ENCODE results near the gene SAMM50. TPM values are rescaled to one million over a fixed set of nuclear protein-coding genes. Genes with fewer than 3 reads are reported as not detected.

The SAMM50 gene
- total and polyA plus RNA-seq, 2 donors, result 27.5 to 34.3 TPM

DNA sequence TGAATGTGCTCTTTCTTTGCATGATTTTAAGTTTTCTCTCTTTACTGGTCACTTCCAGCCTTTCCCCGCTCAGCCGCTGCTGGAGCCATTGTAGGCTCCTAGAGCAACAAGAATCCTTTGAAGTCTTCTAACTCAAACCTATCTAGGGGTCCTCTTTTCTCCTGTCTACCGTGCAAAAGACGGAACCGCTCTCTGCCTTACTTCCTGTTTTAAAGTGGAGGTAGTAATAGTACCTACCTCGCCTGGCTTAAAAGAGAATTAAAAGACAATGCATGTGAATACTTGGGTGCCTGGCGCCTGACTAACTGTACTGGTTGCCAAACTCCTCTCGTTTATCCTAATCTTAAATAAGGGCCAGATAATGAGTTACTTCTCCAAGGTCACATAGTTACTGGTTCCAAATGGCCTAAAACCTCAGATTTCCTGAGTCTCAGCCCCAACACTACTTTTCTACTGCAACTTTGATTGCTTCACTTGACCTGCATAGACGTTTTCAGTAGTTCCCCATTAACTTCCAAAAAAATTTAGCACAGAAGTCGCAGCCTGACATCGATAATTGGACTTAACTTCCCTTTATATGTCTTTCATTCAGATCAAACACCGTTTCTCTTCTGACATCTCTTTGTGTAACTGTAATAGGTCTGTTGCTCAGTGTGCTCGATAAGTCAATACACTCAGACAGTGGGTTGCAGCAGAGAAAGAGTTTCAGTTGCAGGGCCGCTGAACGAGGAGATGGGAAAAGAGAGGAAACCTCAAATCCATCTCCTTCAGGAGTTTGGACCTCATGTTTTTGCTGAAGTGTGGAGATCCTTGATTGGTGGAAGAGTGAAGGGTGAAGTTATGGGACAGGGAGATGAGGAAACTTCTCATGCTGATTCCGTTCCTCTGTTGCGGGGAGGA lies 891 bp downstream of the SAMM50 start:
- WGBS, result 39% methylated on average over 17 of the region's 17 CpGs
- no peaks in the 10 kb centered on the region for H3K36me3 ChIP-seq (ENCODE audit: insufficient read depth)
- H3K27ac ChIP-seq (ENCODE audit: low read depth), result no peak overlapping the region
- peaks cover 4% of the 10 kb centered on the region for H3K4me1 ChIP-seq (ENCODE audit: insufficient read depth)
- peak overlapping the region; percentile 82 for H3K4me3 ChIP-seq (ENCODE audit: low read depth, low read length)
- DNase-seq (ENCODE audit: extremely low spot score), result no peak

DNA sequence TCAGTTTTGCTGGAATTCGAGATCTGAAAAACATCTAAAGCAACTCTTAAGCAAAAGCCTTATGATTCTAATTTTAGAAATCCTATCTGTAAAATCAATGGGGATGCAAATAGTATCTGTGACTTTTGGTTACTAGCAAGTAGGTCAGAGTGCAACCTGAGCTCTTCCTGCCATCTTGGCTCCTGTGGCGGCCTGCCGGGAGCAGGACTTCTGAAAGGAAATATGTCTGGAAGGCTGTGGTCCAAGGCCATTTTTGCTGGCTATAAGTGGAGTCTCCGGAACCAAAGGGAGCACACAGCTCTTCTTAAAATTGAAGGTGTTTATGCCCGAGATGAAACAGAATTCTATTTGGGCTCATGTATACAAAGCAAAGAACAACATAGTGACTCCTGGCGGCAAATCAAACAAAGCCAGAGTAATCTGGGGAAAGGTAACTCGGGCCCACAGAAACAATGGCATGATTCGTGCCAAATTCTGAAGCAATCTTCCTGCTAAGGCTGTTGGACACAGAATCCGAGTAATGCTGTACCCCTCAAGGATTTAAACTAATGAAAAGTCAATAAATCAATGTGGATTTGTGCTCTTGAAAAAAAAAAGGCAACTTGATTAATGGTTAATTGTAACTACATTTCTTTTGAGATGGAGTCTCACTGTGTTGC lies 1.7 kb downstream of the SAMM50 start:
- Histone ChIP-seq H3K4me3 (ENCODE audit: low read depth, low read length) (no peak overlapping the region), H3K4me1 (ENCODE audit: insufficient read depth) (peaks cover 4% of the 10 kb centered on the region), H3K36me3 (ENCODE audit: insufficient read depth) (no peaks in the 10 kb centered on the region), H3K27ac (ENCODE audit: low read depth) (no peak overlapping the region)
- no peak for DNase-seq (ENCODE audit: extremely low spot score)
- 73% methylated on average over 9 of the region's 9 CpGs for WGBS

DNA sequence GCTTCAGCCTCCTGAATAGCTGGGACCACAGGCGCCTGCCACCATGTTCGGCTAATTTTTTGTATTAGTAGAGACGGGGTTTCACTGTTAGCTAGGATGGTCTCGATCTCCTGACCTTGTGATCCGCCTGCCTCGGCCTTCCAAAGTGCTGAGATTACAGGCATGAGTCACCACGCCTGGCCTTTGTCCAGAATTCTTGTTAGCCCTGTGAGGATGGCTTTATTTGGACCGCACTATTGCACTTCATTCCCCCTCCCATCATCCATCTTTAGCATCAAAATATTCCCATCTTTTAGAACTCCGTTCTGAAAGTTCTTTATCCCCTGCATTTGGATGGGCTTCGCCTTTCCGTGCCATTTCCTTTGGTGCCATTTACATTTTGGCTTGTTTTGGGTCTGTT lies 2.6 kb downstream of the SAMM50 start:
- Histone ChIP-seq H3K4me3 (ENCODE audit: low read depth, low read length) (no peak overlapping the region), H3K36me3 (ENCODE audit: insufficient read depth) (no peaks in the 10 kb centered on the region), H3K4me1 (ENCODE audit: insufficient read depth) (peaks cover 4% of the 10 kb centered on the region), H3K27ac (ENCODE audit: low read depth) (no peak overlapping the region)
- DNase-seq (ENCODE audit: extremely low spot score), result no peak
- 72% methylated on average over 11 of the region's 11 CpGs for WGBS

DNA sequence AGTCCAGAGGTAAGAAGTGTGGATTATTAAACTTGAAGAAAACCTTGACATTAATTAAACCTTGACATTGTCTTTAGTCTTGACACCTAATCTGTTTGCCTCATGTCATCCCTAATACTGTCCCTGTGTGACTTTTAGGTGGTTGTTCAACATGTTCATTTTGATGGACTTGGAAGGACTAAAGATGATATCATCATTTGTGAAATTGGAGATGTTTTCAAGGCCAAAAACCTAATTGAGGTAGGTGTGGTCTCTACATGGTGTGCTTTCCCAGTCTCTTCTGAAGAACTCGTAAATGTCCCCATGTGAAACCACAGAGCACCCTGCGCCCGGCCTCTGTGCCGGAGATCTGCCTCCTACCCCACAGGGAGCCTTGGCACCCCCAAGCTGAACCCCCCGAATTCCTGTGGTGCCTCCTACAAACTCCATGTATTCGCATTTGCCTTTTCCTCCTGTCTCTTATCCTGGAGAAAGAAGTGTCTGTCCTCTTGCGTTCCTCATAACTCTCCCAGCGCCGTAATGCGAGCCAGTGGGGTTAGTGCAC lies 9.1 kb downstream of the SAMM50 start:
- Histone ChIP-seq H3K4me3 (ENCODE audit: low read depth, low read length) (no peak overlapping the region), H3K36me3 (ENCODE audit: insufficient read depth) (peaks cover 2% of the 10 kb centered on the region), H3K27ac (ENCODE audit: low read depth) (no peak overlapping the region), H3K4me1 (ENCODE audit: insufficient read depth) (no peaks in the 10 kb centered on the region)
- 97% methylated on average over 10 of the region's 10 CpGs for WGBS
- no peak for DNase-seq (ENCODE audit: extremely low spot score)

DNA sequence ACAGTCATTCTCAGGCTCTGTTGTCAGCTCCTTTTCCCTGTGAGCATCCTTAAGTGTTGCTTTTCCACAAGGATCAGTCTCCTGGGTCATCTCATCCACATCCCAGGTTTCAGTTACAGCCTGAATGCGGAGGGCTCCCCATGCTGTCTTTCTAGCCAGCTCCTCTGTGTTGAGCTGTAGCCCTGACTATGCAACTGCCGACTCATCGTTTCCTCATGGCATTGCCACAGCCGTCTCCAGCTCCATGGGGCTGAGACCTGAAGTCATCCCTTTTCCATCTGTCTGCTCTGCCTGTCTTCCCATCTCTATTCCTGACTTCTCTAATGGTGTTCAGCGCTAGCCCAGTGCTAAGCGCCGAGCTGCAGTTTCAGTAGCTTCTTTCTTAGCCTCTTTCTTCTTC lies 11.8 kb downstream of the SAMM50 start:
- Histone ChIP-seq H3K27ac (ENCODE audit: low read depth) (no peak overlapping the region), H3K4me3 (ENCODE audit: low read depth, low read length) (no peak overlapping the region), H3K4me1 (ENCODE audit: insufficient read depth) (no peaks in the 10 kb centered on the region), H3K36me3 (ENCODE audit: insufficient read depth) (peaks cover 2% of the 10 kb centered on the region)
- 94% methylated on average over 7 of the region's 7 CpGs for WGBS
- DNase-seq (ENCODE audit: extremely low spot score), result no peak

DNA sequence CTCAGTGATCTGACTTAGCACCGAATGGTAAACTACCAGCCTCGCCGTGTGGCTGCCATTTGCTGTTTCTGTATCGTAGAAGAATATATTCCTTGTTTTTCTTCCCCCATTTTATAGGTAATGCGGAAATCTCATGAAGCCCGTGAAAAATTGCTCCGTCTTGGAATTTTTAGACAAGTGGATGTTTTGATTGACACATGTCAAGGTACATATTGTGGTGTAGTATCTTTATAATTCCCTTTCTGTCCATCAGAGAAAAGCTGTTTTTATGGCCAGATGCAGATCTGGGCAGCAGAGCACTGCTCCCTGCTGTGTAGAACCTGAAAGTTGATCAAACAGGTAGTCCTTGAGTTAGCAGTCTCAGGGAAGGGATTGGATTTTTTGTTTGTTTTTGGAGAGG lies 13.4 kb downstream of the SAMM50 start:
- peaks cover 5% of the 10 kb centered on the region for H3K36me3 ChIP-seq (ENCODE audit: insufficient read depth)
- 95% methylated on average over 7 of the region's 7 CpGs for WGBS
- no peak for DNase-seq (ENCODE audit: extremely low spot score)
- no peak overlapping the region for H3K27ac ChIP-seq (ENCODE audit: low read depth)
- H3K4me1 ChIP-seq (ENCODE audit: insufficient read depth), result no peaks in the 10 kb centered on the region
- H3K4me3 ChIP-seq (ENCODE audit: low read depth, low read length), result no peak overlapping the region

DNA sequence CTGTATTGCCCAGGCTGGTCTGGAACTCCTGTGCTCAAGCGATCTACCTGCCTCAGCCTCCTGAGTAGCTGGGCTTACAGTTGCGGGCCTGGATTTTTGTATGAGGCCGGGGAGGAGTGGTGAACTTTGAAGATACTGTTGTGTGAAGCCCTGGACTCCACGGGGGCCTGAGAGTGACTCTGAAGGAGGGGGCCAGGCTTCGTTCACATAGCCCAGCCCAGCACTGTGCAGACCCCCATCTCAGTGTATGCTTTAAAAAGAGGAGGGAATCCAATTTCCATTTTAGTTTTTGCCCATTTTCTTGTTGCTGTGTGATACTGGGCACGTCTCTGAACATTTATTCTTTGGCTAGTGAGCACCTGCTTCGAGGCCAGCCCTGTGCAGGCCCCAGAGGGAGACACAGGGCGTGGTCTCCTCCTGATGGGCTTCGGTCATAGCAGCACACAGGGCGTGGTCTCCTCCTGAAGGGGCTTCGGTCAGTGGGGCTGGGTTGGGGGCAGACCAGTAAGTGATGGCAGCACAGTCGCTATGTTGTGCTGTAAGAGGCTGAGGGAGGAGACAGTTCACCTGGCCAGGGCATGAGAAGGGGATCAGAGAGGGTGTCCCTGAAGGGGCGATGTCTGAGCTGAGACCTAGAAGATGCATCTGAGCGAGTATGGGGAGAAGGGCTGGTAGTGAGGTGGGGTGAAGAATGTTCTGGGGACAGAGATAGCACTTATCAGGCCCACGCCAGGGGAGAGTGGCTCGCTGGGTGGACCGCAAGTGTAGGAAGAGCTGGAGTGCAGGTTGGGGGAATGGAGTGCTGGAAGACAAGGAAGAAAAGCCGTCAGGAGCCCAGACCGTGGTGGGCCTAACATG lies 14.0 kb downstream of the SAMM50 start:
- Histone ChIP-seq H3K4me3 (ENCODE audit: low read depth, low read length) (no peak overlapping the region), H3K27ac (ENCODE audit: low read depth) (no peak overlapping the region), H3K36me3 (ENCODE audit: insufficient read depth) (peaks cover 5% of the 10 kb centered on the region), H3K4me1 (ENCODE audit: insufficient read depth) (no peaks in the 10 kb centered on the region)
- DNase-seq (ENCODE audit: extremely low spot score), result no peak
- WGBS, result 95% methylated on average over 19 of the region's 19 CpGs

DNA sequence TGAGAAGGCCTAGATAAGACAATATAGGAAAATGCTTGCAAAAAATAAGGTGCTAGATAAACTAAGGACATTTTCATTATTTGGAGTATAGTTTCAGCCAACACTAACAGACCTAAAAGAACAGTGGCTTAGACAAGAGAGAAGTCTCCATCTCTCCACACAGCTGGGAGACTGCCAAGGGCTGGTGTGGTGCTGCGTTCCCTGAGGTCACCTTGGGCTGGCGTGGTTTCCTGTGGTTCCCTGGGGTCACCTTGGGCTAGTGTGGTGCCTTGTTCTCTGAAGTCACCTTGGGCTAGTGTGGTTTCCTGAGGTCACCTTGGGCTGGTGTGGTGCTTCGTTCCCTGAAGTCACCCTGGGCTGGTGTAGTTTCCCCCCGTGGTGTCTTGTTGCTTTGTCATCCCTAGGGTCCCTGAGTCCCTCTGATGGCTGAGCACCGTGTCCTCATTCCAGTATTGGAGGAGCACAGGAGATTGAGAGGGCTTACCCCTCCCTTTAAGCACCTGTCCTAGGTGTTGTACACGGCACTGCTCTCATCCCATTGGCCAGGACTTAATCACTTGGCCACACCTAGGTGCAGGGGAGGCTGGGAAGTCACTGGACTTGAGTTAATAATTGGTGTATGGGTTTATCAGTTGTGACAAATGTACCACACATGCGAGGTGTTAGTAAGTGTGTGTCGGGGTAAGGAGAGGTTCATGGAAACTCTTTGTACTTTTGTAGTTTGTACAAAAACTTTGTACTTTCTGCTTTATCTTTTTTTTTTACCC lies 14.9 kb downstream of the SAMM50 start:
- H3K36me3 ChIP-seq (ENCODE audit: insufficient read depth), result peaks cover 5% of the 10 kb centered on the region
- DNase-seq (ENCODE audit: extremely low spot score), result no peak
- no peak overlapping the region for H3K4me3 ChIP-seq (ENCODE audit: low read depth, low read length)
- no peaks in the 10 kb centered on the region for H3K4me1 ChIP-seq (ENCODE audit: insufficient read depth)
- no peak overlapping the region for H3K27ac ChIP-seq (ENCODE audit: low read depth)
- 89% methylated on average over 8 of the region's 8 CpGs for WGBS

DNA sequence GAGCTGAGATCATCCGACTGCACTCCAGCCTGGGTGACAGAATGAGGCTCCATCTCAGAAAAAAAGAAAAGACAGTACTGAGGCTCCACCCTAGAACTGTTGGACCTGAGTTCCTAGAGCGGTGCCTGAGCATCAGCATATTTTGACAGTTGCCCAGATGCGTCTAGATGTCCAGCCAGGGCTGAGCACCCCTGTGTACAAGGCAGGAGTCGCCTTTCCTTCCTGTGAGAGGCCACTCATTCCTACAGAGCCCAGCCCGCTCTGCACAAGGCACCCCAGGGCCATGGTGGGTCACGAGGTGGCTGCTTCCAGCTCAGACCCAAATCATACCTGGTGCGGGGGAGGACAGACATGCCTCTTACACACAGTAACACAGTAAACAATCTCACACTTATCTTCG lies 15.9 kb downstream of the SAMM50 start:
- WGBS, result 88% methylated on average over 8 of the region's 8 CpGs
- Histone ChIP-seq H3K36me3 (ENCODE audit: insufficient read depth) (peaks cover 5% of the 10 kb centered on the region), H3K4me3 (ENCODE audit: low read depth, low read length) (no peak overlapping the region), H3K4me1 (ENCODE audit: insufficient read depth) (no peaks in the 10 kb centered on the region), H3K27ac (ENCODE audit: low read depth) (no peak overlapping the region)
- no peak for DNase-seq (ENCODE audit: extremely low spot score)

DNA sequence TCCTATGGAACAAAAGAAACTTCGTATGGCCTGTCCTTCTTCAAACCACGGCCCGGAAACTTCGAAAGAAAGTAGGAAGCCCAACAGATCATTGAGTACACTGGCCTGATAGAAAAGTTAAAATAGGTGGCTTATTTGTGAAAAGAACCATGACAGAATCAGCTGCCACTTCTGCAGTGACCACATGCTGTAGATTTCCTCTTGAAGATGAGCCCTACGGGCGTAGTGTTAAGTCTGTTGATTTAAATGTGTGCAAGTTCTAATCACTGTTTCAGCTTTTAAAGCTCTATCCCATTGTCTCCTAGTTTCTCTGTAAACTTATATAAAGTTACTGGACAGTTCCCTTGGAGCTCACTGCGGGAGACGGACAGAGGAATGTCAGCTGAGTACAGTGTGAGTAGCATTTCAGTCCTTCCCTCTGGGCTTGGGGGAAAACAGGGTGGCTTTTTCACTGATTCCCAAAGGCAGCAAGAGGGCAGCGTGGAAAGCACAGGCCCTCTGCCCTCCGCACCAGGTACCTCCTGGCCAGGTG lies 17.8 kb downstream of the SAMM50 start:
- H3K4me3 ChIP-seq (ENCODE audit: low read depth, low read length), result no peak overlapping the region
- no peaks in the 10 kb centered on the region for H3K4me1 ChIP-seq (ENCODE audit: insufficient read depth)
- DNase-seq (ENCODE audit: extremely low spot score), result no peak
- 94% methylated on average over 10 of the region's 10 CpGs for WGBS
- H3K27ac ChIP-seq (ENCODE audit: low read depth), result no peak overlapping the region
- peaks cover 7% of the 10 kb centered on the region for H3K36me3 ChIP-seq (ENCODE audit: insufficient read depth)

DNA sequence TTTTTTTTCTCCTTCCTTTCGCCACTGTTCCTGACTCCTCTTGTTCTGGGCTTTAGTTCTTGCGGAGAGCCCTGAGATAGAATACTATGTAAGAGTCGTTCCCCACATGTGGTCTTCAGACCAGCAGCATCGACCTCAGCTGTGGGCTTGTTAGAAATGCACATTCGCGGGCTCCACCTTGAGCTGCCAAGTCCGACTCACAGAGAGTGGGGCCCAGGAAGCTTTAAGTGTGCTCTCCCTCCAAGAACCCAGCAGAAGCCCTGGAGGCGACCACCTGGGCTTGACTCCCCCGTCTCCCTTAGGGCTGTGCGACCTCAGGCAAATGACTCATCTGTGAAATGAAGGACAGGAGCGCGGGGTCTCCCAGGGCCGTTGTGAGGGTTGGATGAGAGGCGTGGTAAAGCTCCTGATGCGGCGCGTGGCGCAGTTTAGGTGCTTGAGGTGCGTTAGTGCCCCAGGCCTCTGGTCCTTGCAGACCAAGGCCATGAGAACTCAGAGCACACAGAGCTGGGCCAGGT lies 18.8 kb downstream of the SAMM50 start:
- Histone ChIP-seq H3K4me1 (ENCODE audit: insufficient read depth) (no peaks in the 10 kb centered on the region), H3K36me3 (ENCODE audit: insufficient read depth) (peaks cover 7% of the 10 kb centered on the region), H3K27ac (ENCODE audit: low read depth) (no peak overlapping the region), H3K4me3 (ENCODE audit: low read depth, low read length) (no peak overlapping the region)
- WGBS, result 95% methylated on average over 19 of the region's 19 CpGs
- DNase-seq (ENCODE audit: extremely low spot score), result no peak

DNA sequence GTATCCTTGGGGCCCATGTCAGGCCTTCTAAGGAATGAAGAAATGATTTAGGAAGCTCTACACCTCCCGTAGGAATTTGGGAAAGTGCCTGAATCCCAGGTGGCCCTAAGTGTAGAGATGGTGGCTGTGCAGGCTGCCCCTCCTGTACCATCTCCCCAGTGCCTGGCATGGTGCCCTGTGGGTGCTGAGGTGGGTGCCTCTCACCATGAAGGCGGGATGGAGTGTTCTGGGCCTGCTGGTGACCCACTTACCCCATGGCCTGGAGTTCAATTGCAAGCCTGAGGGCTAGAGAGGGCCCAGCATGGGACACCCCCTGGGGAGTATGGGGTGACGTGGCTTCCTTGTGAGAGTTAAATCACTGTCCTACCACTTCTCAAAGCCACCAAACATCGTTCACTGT lies 19.8 kb downstream of the SAMM50 start:
- H3K4me3 ChIP-seq (ENCODE audit: low read depth, low read length), result no peak overlapping the region
- peaks cover 7% of the 10 kb centered on the region for H3K36me3 ChIP-seq (ENCODE audit: insufficient read depth)
- WGBS, result 94% methylated on average over 4 of the region's 4 CpGs
- no peak for DNase-seq (ENCODE audit: extremely low spot score)
- H3K4me1 ChIP-seq (ENCODE audit: insufficient read depth), result no peaks in the 10 kb centered on the region
- no peak overlapping the region for H3K27ac ChIP-seq (ENCODE audit: low read depth)

Measured in urinary bladder (tissue), 4 donors.